Sigmoid colon (tissue), 7 donors: ENCODE results near the gene INPP5E. TPM values are rescaled to one million over a fixed set of nuclear protein-coding genes. Genes with fewer than 3 reads are reported as not detected.

Source experiments
- DNase-seq: peaks from one replicate; pipeline ENCODE4 v3.0.0-alpha.2; 2019
- H3K27ac ChIP-seq, 4 donors: fragments of 200-600 bp; sonication (generic); one replicate each; pipeline ENCODE4 v1.5.1; 2016 to 2019; ENCODE audit warnings: mild to moderate bottlenecking in 1 of 4
- H3K27me3 ChIP-seq, 3 donors: fragments of 200-600 bp; sonication (generic); one replicate each; pipeline ENCODE4 v1.5.1; 2019; ENCODE audit warnings: mild to moderate bottlenecking in 1 of 3
- H3K36me3 ChIP-seq, 4 donors: fragments of 200-600 bp; sonication (generic); one replicate each; pipeline ENCODE4 v1.5.1; 2016 to 2019
- H3K4me1 ChIP-seq, 4 donors: fragments of 200-600 bp; sonication (generic); one replicate each; pipeline ENCODE4 v1.5.1; 2017 to 2019
- H3K4me3 ChIP-seq, 4 donors: fragments of 200-600 bp; sonication (generic); one replicate each; pipeline ENCODE4 v1.5.1; 2017 to 2019; ENCODE audit warnings: mild to moderate bottlenecking in 2 of 4, moderate library complexity in 1 of 4
- H3K9me3 ChIP-seq, 4 donors: fragments of 200-600 bp in 3 of 4; sonication (generic) in 3 of 4; one replicate each; pipeline versions ENCODE4 v1.5.1 to v1.6.1; 2013 to 2019
- EP300 ChIP-seq, 4 donors: sonication (generic); formaldehyde crosslinking; IDR thresholded peaks; one replicate each; pipeline ENCODE4 v1.6.1; 2017; ENCODE audit warnings: antibody characterized with exemption in 4 of 4
- POLR2A ChIP-seq, 2 donors: fragments of 450-650 bp; IDR thresholded peaks; one replicate each; pipeline ENCODE4 v1.6.1; 2016; ENCODE audit warnings: antibody characterized with exemption in 2 of 2, mild to moderate bottlenecking in 2 of 2, moderate library complexity in 2 of 2
- POLR2AphosphoS5 ChIP-seq, 4 donors: sonication (generic); formaldehyde crosslinking; IDR thresholded peaks; one replicate each; pipeline ENCODE4 v1.6.1; 2017; ENCODE audit warnings: antibody characterized with exemption in 4 of 4
- WGBS, 2 donors: extraction: QIAGEN DNeasy Blood & Tissue Kit; methylation state at CpG; one replicate each; pipeline ENCODE4 v1.1.7; 2013; 5-methylcytosine and 5-hydroxymethylcytosine counted together
- intact Hi-C: fragments of 100-400 bp; cut with DNase I; formaldehyde crosslinking; loops from one replicate; pipeline ENCODE4 v1.15.1; 2023
- polyA plus RNA-seq, 3 donors: library from polyadenylated mRNA; stranded (reverse); fragments of 200-250 nt; gene quantifications; one replicate each; pipeline ENCODE4 v1.2.3, GENCODE V29; 2013
- total RNA-seq, 4 donors: library from RNA; depleted of rRNA; stranded (reverse); fragments of >200 nt; gene quantifications; one replicate each; pipeline ENCODE4 v1.1.0, GENCODE V29; 2016
- TF ChIP-seq, protein P1 (sequence below), 4 experiments: fragments of 450-650 bp in 3 of 4; fragments of 200-600 bp in 1 of 4; IDR thresholded peaks; one replicate each; pipeline ENCODE4 v1.5.1; 2016 to 2019; ENCODE audit warnings: antibody characterized with exemption in 4 of 4, mild to moderate bottlenecking in 3 of 4, moderate library complexity in 2 of 4
- donor health status: healthy with polysubstance abuse.
- donor health status: Bipolar disorder and iron deficiency.
- donor health status: healthy.

The INPP5E gene
- total and polyA plus RNA-seq, 7 donors = 1.8 to 12.2 (median 5.6) TPM

DNA sequence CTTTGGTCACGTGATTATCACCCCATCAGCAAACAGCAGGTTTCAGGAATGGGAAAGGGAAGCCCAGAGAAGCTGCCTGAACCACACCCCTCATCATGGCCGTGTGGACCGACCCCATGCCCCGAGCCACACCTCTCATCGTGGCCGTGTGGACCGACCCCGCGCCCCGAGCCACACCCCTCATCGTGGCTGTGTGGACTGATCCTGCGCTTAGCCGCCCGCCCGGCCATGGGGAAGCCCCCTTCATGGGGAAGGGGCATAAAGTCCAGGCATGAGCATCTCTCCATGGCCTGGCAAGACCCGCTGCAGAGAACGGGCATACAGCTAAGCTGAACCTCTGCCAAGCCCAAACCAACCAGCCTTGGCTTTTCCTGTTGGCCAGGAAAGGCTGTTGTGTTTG lies 46.1 kb downstream of the INPP5E start:
- intact Hi-C loops = no loop called here
- Histone ChIP-seq H3K9me3 (no peaks in the 10 kb centered on the region), H3K27ac (peak overlapping the region in 1 of 4 donors; percentile 17), H3K4me3 (no peak overlapping the region), H3K4me1 (peaks cover 0 to 5% (median 3%) of the 10 kb centered on the region in 4 donors), H3K36me3 (peaks cover 21 to 89% (median 48%) of the 10 kb centered on the region in 4 donors), H3K27me3 (no peaks in the 10 kb centered on the region)
- no peak for DNase-seq
- TF ChIP-seq POLR2A (IDR thresholded peaks at IDR 0.05) (no peak), EP300 (IDR thresholded peaks at IDR 0.05) (no peak), POLR2AphosphoS5 (IDR thresholded peaks at IDR 0.05) (no peak)
- TF ChIP-seq, protein P1, sequence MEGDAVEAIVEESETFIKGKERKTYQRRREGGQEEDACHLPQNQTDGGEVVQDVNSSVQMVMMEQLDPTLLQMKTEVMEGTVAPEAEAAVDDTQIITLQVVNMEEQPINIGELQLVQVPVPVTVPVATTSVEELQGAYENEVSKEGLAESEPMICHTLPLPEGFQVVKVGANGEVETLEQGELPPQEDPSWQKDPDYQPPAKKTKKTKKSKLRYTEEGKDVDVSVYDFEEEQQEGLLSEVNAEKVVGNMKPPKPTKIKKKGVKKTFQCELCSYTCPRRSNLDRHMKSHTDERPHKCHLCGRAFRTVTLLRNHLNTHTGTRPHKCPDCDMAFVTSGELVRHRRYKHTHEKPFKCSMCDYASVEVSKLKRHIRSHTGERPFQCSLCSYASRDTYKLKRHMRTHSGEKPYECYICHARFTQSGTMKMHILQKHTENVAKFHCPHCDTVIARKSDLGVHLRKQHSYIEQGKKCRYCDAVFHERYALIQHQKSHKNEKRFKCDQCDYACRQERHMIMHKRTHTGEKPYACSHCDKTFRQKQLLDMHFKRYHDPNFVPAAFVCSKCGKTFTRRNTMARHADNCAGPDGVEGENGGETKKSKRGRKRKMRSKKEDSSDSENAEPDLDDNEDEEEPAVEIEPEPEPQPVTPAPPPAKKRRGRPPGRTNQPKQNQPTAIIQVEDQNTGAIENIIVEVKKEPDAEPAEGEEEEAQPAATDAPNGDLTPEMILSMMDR (IDR thresholded peaks at IDR 0.05) = no peak
- 73 to 85% methylated on average over 17 of the region's 17 CpGs for WGBS, 2 donors

DNA sequence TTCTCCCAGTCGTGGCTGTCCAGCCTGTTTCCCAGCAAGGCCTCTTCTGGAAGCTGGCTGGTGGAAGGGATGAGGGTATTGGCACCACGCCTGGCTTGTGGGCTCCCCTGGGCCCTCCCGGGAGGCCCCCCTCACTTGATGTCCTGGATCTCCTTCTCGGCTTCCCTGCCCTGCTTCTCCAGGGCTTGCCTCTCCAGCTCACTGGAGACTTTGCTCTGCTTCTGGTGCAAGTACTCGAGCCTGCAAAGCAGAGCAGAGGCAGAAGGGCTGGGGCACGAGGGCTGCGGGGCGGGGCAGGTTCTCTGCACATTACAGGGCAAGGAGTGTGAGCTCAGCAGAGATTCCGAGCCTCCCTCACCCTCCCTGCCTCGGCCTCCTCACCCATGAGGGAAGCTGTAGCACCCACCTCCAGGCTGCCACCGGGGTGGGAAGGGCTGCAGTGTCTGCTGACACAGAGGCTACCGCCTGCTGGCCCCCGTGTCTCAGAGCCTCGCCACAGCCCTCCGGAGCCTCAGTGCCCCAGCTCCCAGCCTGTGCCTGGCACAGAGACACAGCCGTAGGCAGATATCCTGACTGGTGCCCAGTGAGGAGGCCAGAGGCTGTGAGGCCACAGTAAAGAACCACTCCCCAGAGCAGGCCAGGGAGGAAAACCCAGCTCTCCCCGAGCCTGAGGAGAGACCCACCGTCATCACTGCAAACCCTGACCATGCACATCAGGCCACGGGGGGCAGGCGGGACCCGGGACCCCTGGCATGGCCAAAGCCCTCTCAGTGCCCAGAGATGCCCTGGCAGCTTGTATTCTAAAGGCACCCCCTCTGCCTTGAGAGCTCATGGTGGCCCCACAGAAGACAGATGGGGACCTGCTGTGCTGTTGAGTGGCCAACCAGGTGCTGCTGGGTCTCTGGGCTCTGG lies 46.9 kb downstream of the INPP5E start:
- no peak for TF ChIP-seq POLR2A (IDR thresholded peaks at IDR 0.05)
- TF ChIP-seq POLR2AphosphoS5 (IDR thresholded peaks at IDR 0.05) = no peak
- TF ChIP-seq, protein P1 (IDR thresholded peaks at IDR 0.05) = no peak
- no peak for TF ChIP-seq EP300 (IDR thresholded peaks at IDR 0.05)
- Histone ChIP-seq H3K27me3 (no peaks in the 10 kb centered on the region), H3K4me1 (no peaks in the 10 kb centered on the region), H3K36me3 (peaks cover 28 to 92% (median 50%) of the 10 kb centered on the region in 4 donors), H3K4me3 (no peak overlapping the region), H3K9me3 (no peaks in the 10 kb centered on the region), H3K27ac (no peak overlapping the region)
- DNase-seq = no peak
- WGBS, 2 donors = 90 to 92% methylated on average over 21 of the region's 21 CpGs
- intact Hi-C loops = no loop called here

DNA sequence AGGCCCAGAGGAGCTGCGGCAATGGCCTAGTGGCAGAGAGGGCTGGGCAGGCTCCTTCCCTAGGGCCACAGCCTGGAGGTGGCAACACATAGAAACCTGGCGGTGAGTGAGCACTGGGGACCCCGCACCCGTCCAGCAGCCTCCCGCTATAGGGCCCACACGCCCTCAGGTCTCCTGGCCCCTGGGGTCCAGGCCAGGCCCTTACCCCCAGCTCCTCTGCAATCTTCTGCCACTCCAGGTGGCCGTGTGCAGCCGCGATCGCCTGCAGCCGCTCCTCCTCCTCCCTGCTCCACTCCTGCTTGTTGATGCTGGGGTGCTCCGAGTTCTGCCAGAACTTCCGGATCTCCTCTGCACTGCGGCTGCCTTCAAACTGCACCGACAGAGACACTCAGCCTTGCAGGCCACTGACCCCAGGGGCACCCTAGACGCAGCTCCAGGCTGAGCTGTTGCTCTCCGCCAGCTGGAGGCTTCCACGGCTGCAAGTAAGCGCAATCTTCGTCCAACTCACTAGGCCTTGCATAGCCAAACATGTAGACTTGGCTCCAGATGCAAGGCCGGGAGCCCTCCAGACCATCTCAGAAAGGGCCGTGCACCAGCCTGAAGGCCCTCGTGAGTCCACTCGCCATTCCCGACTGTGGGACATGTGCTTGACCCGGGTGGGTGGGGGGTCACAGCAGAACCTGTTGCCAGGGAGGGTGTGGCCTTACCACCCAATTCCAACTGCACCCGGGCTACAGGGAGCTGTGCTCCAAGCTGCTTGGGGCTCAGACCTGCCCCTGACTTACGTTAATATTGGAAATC lies 47.7 kb downstream of the INPP5E start:
- TF ChIP-seq, protein P1 (IDR thresholded peaks at IDR 0.05) = no peak
- no peak for TF ChIP-seq POLR2AphosphoS5 (IDR thresholded peaks at IDR 0.05)
- TF ChIP-seq POLR2A (IDR thresholded peaks at IDR 0.05) = no peak
- TF ChIP-seq EP300 (IDR thresholded peaks at IDR 0.05) = no peak

DNA sequence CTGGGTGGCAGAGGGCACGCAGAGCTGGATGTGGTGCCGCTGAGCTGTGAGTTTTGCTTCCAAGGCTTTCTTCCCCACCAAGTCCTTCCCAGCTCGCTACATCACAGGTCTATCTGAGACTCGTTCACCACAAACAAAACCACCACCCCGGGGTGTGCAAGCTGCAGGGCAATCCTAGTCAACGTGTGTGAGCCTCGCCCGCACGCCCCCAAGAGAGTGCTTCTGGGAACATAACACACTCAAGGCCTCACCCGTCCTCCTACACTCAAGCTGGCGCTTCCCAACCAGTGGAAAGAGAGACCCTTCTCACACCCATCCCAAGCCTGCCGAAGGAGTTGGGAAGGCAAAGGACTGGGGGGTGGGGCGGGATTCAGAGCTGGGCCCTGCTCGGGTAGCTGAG lies 50.2 kb downstream of the INPP5E start:
- TF ChIP-seq POLR2AphosphoS5 (IDR thresholded peaks at IDR 0.05) (no peak), EP300 (IDR thresholded peaks at IDR 0.05) (no peak)
- DNase-seq = no peak
- intact Hi-C loops = no loop called here
- no peaks in the 10 kb centered on the region for H3K9me3 ChIP-seq
- 78 to 84% methylated on average over 14 of the region's 14 CpGs for WGBS, 2 donors
- H3K36me3 ChIP-seq = peaks cover 26 to 84% (median 50%) of the 10 kb centered on the region in 4 donors
- no peak overlapping the region for H3K27ac ChIP-seq
- H3K4me1 ChIP-seq = no peaks in the 10 kb centered on the region
- H3K27me3 ChIP-seq = no peaks in the 10 kb centered on the region
- no peak overlapping the region for H3K4me3 ChIP-seq

More for the DNA sequence above, 47.7 kb downstream of the INPP5E start:
- DNase-seq = no peak
- intact Hi-C loops = no loop called here
- Histone ChIP-seq H3K27me3 (no peaks in the 10 kb centered on the region), H3K4me1 (no peaks in the 10 kb centered on the region), H3K36me3 (peaks cover 34 to 92% (median 55%) of the 10 kb centered on the region in 4 donors), H3K27ac (no peak overlapping the region), H3K9me3 (no peaks in the 10 kb centered on the region), H3K4me3 (no peak overlapping the region)
- 95% methylated on average over 28 of the region's 28 CpGs for WGBS, 2 donors

DNA sequence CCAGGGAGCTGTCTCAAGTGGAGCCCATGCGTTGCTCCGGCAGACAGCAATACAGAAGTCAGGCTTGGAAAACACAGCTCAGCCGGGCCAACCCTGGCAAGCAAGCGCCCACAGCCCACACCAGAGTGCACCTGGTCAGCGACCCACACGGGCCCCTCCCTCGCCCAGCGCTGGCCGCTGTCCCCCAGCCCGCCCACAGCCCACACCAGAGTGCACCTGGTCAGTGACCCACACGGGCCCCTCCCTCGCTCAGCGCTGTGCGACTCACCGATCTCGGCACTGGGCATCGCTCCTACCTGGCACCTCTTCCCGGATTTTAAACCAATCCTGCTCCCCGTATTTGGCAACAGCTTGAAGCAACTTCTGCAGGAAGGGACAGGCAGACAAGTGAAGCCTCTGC lies 52.4 kb downstream of the INPP5E start:
- no peaks in the 10 kb centered on the region for H3K4me1 ChIP-seq
- H3K27ac ChIP-seq = no peak overlapping the region
- no peak overlapping the region for H3K4me3 ChIP-seq
- no peak for DNase-seq
- intact Hi-C loops = no loop called here
- H3K27me3 ChIP-seq = no peaks in the 10 kb centered on the region
- TF ChIP-seq POLR2AphosphoS5 (IDR thresholded peaks at IDR 0.05) = no peak
- TF ChIP-seq, protein P1 (IDR thresholded peaks at IDR 0.05) = no peak
- TF ChIP-seq EP300 (IDR thresholded peaks at IDR 0.05) = no peak
- TF ChIP-seq POLR2A (IDR thresholded peaks at IDR 0.05) = no peak
- H3K36me3 ChIP-seq = peaks cover 22 to 84% (median 47%) of the 10 kb centered on the region in 4 donors
- 97 to 98% methylated on average over 19 of the region's 19 CpGs for WGBS, 2 donors
- H3K9me3 ChIP-seq = no peaks in the 10 kb centered on the region
